ENCODE data around the gene PITPNC1. TPM values are rescaled to one million over a fixed set of nuclear protein-coding genes. Genes with fewer than 3 reads are reported as not detected.

PITPNC1 gene
- total and polyA plus RNA-seq, 2 of the 13 experiments (the other 11 are each of a cell fraction or from before 2014, with no cell fraction given): 4.1 to 5.7 TPM

DNA sequence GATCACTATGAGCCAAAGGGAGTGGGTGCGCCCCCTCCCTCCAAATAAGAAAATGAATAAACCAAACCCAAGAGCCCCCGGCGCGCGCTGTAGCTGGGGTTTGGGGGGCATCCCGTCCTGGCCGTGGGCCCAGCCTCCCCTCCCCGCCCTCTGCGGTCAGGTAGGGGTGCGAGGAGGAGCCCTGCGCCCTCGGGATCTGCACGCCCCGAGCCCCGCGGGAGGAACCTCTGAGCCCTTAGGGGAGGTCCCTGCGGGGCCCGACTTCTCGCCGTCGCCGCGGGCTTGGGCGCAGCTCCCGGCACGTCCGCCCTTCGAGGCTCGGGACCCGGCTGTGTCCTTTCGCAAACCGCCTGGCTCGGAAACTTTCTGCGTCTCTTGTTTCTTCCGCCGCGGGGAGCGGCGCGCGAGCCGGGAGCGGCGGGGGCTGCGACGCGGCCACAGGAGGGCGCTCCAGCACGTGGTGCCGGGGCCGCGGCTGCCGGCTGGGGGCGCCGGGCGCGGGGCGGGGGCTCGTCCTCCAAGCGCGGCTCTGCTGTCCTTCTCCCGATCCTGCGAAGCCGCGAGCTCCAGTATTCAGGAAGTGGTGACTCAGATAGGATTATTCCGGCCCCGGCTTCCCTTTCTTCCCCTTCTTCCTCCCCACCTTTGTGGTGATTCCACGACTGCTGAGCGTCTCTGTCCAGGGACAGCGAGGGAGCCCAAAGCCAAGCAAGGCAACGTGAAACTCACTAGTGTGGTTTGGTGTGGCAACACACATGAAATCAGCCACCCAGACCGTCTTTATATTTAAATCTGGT lies 1.6 kb downstream of the PITPNC1 start (continued):
- TF ChIP-seq, protein P1, sequence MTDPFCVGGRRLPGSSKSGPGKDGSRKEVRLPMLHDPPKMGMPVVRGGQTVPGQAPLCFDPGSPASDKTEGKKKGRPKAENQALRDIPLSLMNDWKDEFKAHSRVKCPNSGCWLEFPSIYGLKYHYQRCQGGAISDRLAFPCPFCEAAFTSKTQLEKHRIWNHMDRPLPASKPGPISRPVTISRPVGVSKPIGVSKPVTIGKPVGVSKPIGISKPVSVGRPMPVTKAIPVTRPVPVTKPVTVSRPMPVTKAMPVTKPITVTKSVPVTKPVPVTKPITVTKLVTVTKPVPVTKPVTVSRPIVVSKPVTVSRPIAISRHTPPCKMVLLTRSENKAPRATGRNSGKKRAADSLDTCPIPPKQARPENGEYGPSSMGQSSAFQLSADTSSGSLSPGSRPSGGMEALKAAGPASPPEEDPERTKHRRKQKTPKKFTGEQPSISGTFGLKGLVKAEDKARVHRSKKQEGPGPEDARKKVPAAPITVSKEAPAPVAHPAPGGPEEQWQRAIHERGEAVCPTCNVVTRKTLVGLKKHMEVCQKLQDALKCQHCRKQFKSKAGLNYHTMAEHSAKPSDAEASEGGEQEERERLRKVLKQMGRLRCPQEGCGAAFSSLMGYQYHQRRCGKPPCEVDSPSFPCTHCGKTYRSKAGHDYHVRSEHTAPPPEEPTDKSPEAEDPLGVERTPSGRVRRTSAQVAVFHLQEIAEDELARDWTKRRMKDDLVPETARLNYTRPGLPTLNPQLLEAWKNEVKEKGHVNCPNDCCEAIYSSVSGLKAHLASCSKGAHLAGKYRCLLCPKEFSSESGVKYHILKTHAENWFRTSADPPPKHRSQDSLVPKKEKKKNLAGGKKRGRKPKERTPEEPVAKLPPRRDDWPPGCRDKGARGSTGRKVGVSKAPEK (CRISPR knock-in tag; IDR thresholded peaks at IDR 0.05; ENCODE audit: borderline replicate concordance): no peak
- TF ChIP-seq CHCHD3 (CRISPR knock-in tag; IDR thresholded peaks at IDR 0.05) (0 out of 2 replicates have a peak, but pooled peaks have one; percentile 37), XBP1 (CRISPR knock-in tag; IDR thresholded peaks at IDR 0.05) (no peak), ZSCAN9 (CRISPR knock-in tag; IDR thresholded peaks at IDR 0.05; ENCODE audit: borderline replicate concordance) (0 out of 2 replicates have a peak, but pooled peaks have one; percentile 20), SMAD9 (CRISPR knock-in tag; IDR thresholded peaks at IDR 0.05) (no peak), ZSCAN31 (CRISPR knock-in tag; IDR thresholded peaks at IDR 0.05; ENCODE audit: low read depth) (no peak; the same call in none of the 2 replicates), NFYC (CRISPR knock-in tag; IDR thresholded peaks at IDR 0.05) (no peak), TP53 (CRISPR knock-in tag; conservative IDR thresholded peaks at IDR 0.05) (0 out of 2 replicates have a peak, but pooled peaks have one; percentile 24), ZNF703 (CRISPR knock-in tag; IDR thresholded peaks at IDR 0.05; ENCODE audit: borderline replicate concordance) (no peak), REXO4 (CRISPR knock-in tag; IDR thresholded peaks at IDR 0.05; ENCODE audit: borderline replicate concordance) (no peak), CBX2 (IDR thresholded peaks at IDR 0.05; ENCODE audit: low read depth, low read length) (no peak), CBX2 (CRISPR knock-in tag; IDR thresholded peaks at IDR 0.05; ENCODE audit: low read depth) (no peak), JUNB (CRISPR knock-in tag; IDR thresholded peaks at IDR 0.05; ENCODE audit: borderline replicate concordance) (no peak), FOXP1 (IDR thresholded peaks at IDR 0.05) (no peak), FOXP1 (CRISPR knock-in tag; IDR thresholded peaks at IDR 0.05) (no peak), KLF12 (CRISPR knock-in tag; IDR thresholded peaks at IDR 0.05; ENCODE audit: borderline replicate concordance) (peak; percentile 57; the same call in 1 of the 2 replicates), PCBP1 (IDR thresholded peaks at IDR 0.05; ENCODE audit: borderline replicate concordance, low read depth, low read length) (no peak), ZNF205 (CRISPR knock-in tag; IDR thresholded peaks at IDR 0.05) (no peak; the same call in 1 of the 2 replicates), RARG (CRISPR knock-in tag; IDR thresholded peaks at IDR 0.05; ENCODE audit: low read depth) (no peak), BCL6 (CRISPR knock-in tag; IDR thresholded peaks at IDR 0.05) (peak; percentile 1; the same call in 1 of the 2 replicates), ZNF296 (CRISPR knock-in tag; conservative IDR thresholded peaks at IDR 0.05) (0 out of 2 replicates have a peak, but pooled peaks have one; percentile 46)
- TF ChIP-seq, protein P2, sequence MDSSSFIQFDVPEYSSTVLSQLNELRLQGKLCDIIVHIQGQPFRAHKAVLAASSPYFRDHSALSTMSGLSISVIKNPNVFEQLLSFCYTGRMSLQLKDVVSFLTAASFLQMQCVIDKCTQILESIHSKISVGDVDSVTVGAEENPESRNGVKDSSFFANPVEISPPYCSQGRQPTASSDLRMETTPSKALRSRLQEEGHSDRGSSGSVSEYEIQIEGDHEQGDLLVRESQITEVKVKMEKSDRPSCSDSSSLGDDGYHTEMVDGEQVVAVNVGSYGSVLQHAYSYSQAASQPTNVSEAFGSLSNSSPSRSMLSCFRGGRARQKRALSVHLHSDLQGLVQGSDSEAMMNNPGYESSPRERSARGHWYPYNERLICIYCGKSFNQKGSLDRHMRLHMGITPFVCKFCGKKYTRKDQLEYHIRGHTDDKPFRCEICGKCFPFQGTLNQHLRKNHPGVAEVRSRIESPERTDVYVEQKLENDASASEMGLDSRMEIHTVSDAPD (CRISPR knock-in tag; IDR thresholded peaks at IDR 0.05): no peak
- TF ChIP-seq, protein P3, sequence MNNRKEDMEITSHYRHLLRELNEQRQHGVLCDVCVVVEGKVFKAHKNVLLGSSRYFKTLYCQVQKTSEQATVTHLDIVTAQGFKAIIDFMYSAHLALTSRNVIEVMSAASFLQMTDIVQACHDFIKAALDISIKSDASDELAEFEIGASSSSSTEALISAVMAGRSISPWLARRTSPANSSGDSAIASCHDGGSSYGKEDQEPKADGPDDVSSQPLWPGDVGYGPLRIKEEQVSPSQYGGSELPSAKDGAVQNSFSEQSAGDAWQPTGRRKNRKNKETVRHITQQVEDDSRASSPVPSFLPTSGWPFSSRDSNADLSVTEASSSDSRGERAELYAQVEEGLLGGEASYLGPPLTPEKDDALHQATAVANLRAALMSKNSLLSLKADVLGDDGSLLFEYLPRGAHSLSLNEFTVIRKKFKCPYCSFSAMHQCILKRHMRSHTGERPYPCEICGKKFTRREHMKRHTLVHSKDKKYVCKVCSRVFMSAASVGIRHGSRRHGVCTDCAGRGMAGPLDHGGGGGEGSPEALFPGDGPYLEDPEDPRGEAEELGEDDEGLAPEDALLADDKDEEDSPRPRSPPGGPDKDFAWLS (CRISPR knock-in tag; IDR thresholded peaks at IDR 0.05; ENCODE audit: borderline replicate concordance): no peak
- TF ChIP-seq, protein P4, sequence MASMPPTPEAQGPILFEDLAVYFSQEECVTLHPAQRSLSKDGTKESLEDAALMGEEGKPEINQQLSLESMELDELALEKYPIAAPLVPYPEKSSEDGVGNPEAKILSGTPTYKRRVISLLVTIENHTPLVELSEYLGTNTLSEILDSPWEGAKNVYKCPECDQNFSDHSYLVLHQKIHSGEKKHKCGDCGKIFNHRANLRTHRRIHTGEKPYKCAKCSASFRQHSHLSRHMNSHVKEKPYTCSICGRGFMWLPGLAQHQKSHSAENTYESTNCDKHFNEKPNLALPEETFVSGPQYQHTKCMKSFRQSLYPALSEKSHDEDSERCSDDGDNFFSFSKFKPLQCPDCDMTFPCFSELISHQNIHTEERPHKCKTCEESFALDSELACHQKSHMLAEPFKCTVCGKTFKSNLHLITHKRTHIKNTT (CRISPR knock-in tag; IDR thresholded peaks at IDR 0.05): no peak; the same call in 1 of the 2 replicates
